CD4-positive, CD25-positive, alpha-beta regulatory T cell (primary cell): ENCODE data around the gene TMEM229A. TPM values are rescaled to one million over a fixed set of nuclear protein-coding genes. Genes with fewer than 3 reads are reported as not detected.

Experiments used
- ATAC-seq, 2 donors: fragments of 150-1000 bp; cut with Tn5 transposase; one replicate each; pipeline ENCODE4 v1.10.0; 2021; ENCODE audit warnings: low read depth in 2 of 2, moderate number of reproducible peaks in 2 of 2, moderate library complexity in 1 of 2
- DNase-seq, 3 donors: peaks; one replicate each; pipeline versions ENCODE4 v3.0.0 to v3.0.0-alpha.2; 2012 to 2022; ENCODE audit warnings: mixed read lengths in 1 of 3
- H3K27ac ChIP-seq: one replicate; pipeline ENCODE4 v1.7.0; 2013; ENCODE audit warnings: mild to moderate bottlenecking, low read length; ENCODE audit not compliant: insufficient read depth, poor library complexity, severe bottlenecking
- H3K27me3 ChIP-seq: one replicate; pipeline ENCODE4 v1.7.0; 2013; ENCODE audit warnings: low read length; ENCODE audit not compliant: control insufficient read depth, insufficient read depth
- H3K36me3 ChIP-seq: one replicate; pipeline ENCODE4 v1.7.0; 2013; ENCODE audit warnings: mild to moderate bottlenecking, low read length, moderate library complexity; ENCODE audit not compliant: control insufficient read depth, insufficient read depth
- H3K4me1 ChIP-seq: 2 replicates; pipeline ENCODE4 v1.7.0; 2013; ENCODE audit warnings: mild to moderate bottlenecking, low read length; ENCODE audit not compliant: insufficient read depth, control insufficient read depth, poor library complexity, severe bottlenecking
- H3K4me3 ChIP-seq: one replicate; pipeline ENCODE4 v1.7.0; 2013; ENCODE audit warnings: low read depth, mild to moderate bottlenecking, low read length, moderate library complexity
- H3K9me3 ChIP-seq, 2 experiments: 1 replicate in 1 of 2; 2 replicates in 1 of 2; pipeline ENCODE4 v1.7.0; 2013; ENCODE audit warnings: low read length in 2 of 2, mild to moderate bottlenecking in 1 of 2, moderate library complexity in 1 of 2; ENCODE audit not compliant: control insufficient read depth in 2 of 2
- H3K27ac Mint-ChIP-seq, 3 donors: one replicate each; pipeline ENCODE4 v1.8.0; 2020 to 2022; ENCODE audit warnings: mild to moderate bottlenecking in 3 of 3, mixed read lengths in 3 of 3, moderate library complexity in 2 of 3
- H3K27me3 Mint-ChIP-seq: one replicate; pipeline ENCODE4 v1.8.0; 2022; ENCODE audit warnings: mild to moderate bottlenecking, mixed read lengths
- H3K36me3 Mint-ChIP-seq: one replicate; pipeline ENCODE4 v1.8.0; 2020; ENCODE audit warnings: mixed read lengths
- H3K4me1 Mint-ChIP-seq, 4 donors: one replicate each; pipeline ENCODE4 v1.8.0; 2020 to 2022; ENCODE audit warnings: mixed read lengths in 4 of 4, mild to moderate bottlenecking in 1 of 4
- H3K4me3 Mint-ChIP-seq, 4 donors: one replicate each; pipeline ENCODE4 v1.8.0; 2020 to 2022; ENCODE audit warnings: mild to moderate bottlenecking in 4 of 4, mixed read lengths in 4 of 4, moderate library complexity in 3 of 4
- H3K9me3 Mint-ChIP-seq, 7 donors: one replicate each; pipeline ENCODE4 v1.8.0; 2020 to 2022; ENCODE audit warnings: mixed read lengths in 7 of 7, mild to moderate bottlenecking in 3 of 7, moderate library complexity in 2 of 7
- polyA plus RNA-seq, 4 donors: library from polyadenylated mRNA; unstranded; fragments of 300-500 nt; fragmentation: Illumina TruSeq; gene quantifications; one replicate each; pipeline ENCODE4 v1.2.3, GENCODE V29; 2021
- total RNA-seq: library from RNA; stranded (reverse); gene quantifications from one replicate; pipeline ENCODE4 v1.2.3, GENCODE V29; 2022

The TMEM229A gene
- total and polyA plus RNA-seq, 5 donors from 2014 or later = not detected

- Mint-ChIP-seq H3K4me3 (no peak overlapping the region), H3K27me3 (no peaks in the 10 kb centered on the region), H3K36me3 (no peaks in the 10 kb centered on the region), H3K4me1 (no peaks in the 10 kb centered on the region), H3K9me3 (peaks cover 0 to 12% (median 2%) of the 10 kb centered on the region in 7 donors), H3K27ac (no peak overlapping the region)
- Histone ChIP-seq H3K9me3 (no peaks in the 10 kb centered on the region), H3K4me3 (no peak overlapping the region), H3K27ac (no peak overlapping the region), H3K36me3 (no peaks in the 10 kb centered on the region), H3K27me3 (no peaks in the 10 kb centered on the region), H3K4me1 (no peaks in the 10 kb centered on the region)
- DNase-seq (no peak), ATAC-seq (no peak)
These were observed 29.3 kb upstream of the TMEM229A start for GRCh38 chr7:124062171-124062570.

DNA sequence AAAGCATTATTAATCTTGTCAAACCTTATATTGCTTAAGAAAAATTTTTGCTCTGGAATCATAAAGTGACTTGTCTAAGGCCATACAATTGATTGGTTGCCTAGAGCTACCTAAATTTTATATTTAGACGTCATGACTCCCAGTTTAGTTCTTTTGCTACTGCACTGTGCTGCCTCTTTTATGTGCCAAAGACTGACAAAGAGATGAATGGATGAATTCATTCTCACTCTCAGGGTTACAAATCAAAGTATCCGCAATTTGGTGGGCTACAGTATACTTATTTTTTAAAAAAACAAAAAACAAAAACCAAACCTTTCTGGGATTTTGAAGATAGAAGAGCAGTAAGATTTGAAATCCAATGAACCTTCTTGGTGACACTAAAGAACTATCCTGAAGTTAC is 27.7 kb upstream of the TMEM229A start:
- Mint-ChIP-seq H3K9me3 (peaks cover 0 to 6% (median 2%) of the 10 kb centered on the region in 7 donors), H3K27me3 (no peaks in the 10 kb centered on the region), H3K4me1 (no peaks in the 10 kb centered on the region), H3K27ac (no peak overlapping the region), H3K36me3 (no peaks in the 10 kb centered on the region), H3K4me3 (no peak overlapping the region)
- DNase-seq (no peak), ATAC-seq (no peak)
- H3K4me3 ChIP-seq = no peak overlapping the region
- no peak overlapping the region for H3K27ac ChIP-seq
- H3K9me3 ChIP-seq = no peaks in the 10 kb centered on the region
- no peaks in the 10 kb centered on the region for H3K36me3 ChIP-seq
- no peaks in the 10 kb centered on the region for H3K4me1 ChIP-seq
- H3K27me3 ChIP-seq = no peaks in the 10 kb centered on the region

- Histone ChIP-seq H3K36me3 (no peaks in the 10 kb centered on the region), H3K4me1 (no peaks in the 10 kb centered on the region), H3K9me3 (no peaks in the 10 kb centered on the region), H3K27ac (no peak overlapping the region), H3K27me3 (no peaks in the 10 kb centered on the region), H3K4me3 (no peak overlapping the region)
- peaks cover 0 to 5% (median 0%) of the 10 kb centered on the region in 7 donors for H3K9me3 Mint-ChIP-seq
- H3K4me1 Mint-ChIP-seq = no peaks in the 10 kb centered on the region
- no peak overlapping the region for H3K4me3 Mint-ChIP-seq
- ATAC-seq = no peak
- H3K27me3 Mint-ChIP-seq = no peaks in the 10 kb centered on the region
- no peak overlapping the region for H3K27ac Mint-ChIP-seq
- no peak for DNase-seq
- H3K36me3 Mint-ChIP-seq = no peaks in the 10 kb centered on the region
These were observed 26.5 kb upstream of the TMEM229A start for GRCh38 chr7:124059375-124059774.

DNA sequence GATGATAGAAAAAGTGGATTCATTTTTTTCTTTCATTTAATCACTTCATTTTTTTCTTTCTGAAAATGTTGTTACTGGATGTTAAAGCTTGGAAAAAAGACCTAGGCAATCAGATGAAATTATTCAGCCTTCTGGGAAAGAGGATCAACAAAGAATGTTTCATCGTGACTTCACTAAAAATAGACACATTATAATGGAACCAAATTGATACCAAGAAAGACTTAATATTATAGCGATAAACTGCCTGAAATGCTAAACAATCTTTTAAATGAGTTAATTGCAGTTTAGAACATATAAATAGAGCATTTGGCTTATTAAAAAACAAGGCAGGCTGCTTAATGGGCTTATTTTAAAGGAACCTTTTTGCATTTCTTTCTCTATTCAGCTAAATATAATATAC is 25.6 kb upstream of the TMEM229A start:
- Mint-ChIP-seq H3K27me3 (no peaks in the 10 kb centered on the region), H3K4me1 (no peaks in the 10 kb centered on the region), H3K36me3 (no peaks in the 10 kb centered on the region), H3K9me3 (peaks cover 0 to 5% (median 0%) of the 10 kb centered on the region in 7 donors), H3K27ac (no peak overlapping the region), H3K4me3 (no peak overlapping the region)
- H3K27me3 ChIP-seq = no peaks in the 10 kb centered on the region
- DNase-seq (no peak), ATAC-seq (no peak)
- H3K36me3 ChIP-seq = no peaks in the 10 kb centered on the region
- H3K27ac ChIP-seq = no peak overlapping the region
- no peaks in the 10 kb centered on the region for H3K4me1 ChIP-seq
- no peak overlapping the region for H3K4me3 ChIP-seq
- H3K9me3 ChIP-seq = no peaks in the 10 kb centered on the region

GRCh38 chr7:124057872-124058271 is 25.0 kb upstream of the TMEM229A start:
- H3K4me1 Mint-ChIP-seq = no peaks in the 10 kb centered on the region
- no peaks in the 10 kb centered on the region for H3K36me3 ChIP-seq
- no peak for DNase-seq
- no peak overlapping the region for H3K27ac ChIP-seq
- H3K9me3 Mint-ChIP-seq = peaks cover 0 to 5% (median 0%) of the 10 kb centered on the region in 7 donors
- no peak overlapping the region for H3K4me3 ChIP-seq
- H3K27me3 Mint-ChIP-seq = no peaks in the 10 kb centered on the region
- no peaks in the 10 kb centered on the region for H3K36me3 Mint-ChIP-seq
- ATAC-seq = no peak
- H3K27ac Mint-ChIP-seq = no peak overlapping the region
- H3K4me1 ChIP-seq = no peaks in the 10 kb centered on the region
- no peaks in the 10 kb centered on the region for H3K9me3 ChIP-seq
- no peaks in the 10 kb centered on the region for H3K27me3 ChIP-seq
- no peak overlapping the region for H3K4me3 Mint-ChIP-seq

DNA sequence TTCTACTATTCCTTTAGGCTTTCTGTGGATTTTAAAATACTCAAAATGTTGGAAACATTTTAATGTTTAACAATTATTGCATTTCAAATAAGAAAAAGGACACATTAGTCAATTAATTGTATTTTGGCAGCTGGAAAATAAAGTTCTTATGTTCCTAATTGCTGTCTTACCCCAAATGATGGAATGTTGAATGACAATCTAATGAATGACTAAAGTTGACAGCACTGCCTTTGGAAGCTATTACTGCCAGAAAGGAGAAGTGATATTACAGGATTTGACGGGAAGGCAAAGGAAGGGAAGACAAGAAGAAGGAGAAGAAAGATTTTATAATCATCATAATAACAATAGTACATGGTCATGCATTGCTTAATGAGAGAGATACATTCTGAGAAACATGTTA is 23.4 kb upstream of the TMEM229A start:
- ATAC-seq (no peak), DNase-seq (no peak)
- no peaks in the 10 kb centered on the region for H3K27me3 Mint-ChIP-seq
- Histone ChIP-seq H3K4me3 (no peak overlapping the region), H3K36me3 (no peaks in the 10 kb centered on the region), H3K4me1 (no peaks in the 10 kb centered on the region), H3K27me3 (no peaks in the 10 kb centered on the region), H3K27ac (no peak overlapping the region), H3K9me3 (no peaks in the 10 kb centered on the region)
- no peaks in the 10 kb centered on the region for H3K4me1 Mint-ChIP-seq
- H3K36me3 Mint-ChIP-seq = no peaks in the 10 kb centered on the region
- H3K4me3 Mint-ChIP-seq = no peak overlapping the region
- H3K27ac Mint-ChIP-seq = no peak overlapping the region
- peaks cover 0 to 5% (median 0%) of the 10 kb centered on the region in 7 donors for H3K9me3 Mint-ChIP-seq

DNA sequence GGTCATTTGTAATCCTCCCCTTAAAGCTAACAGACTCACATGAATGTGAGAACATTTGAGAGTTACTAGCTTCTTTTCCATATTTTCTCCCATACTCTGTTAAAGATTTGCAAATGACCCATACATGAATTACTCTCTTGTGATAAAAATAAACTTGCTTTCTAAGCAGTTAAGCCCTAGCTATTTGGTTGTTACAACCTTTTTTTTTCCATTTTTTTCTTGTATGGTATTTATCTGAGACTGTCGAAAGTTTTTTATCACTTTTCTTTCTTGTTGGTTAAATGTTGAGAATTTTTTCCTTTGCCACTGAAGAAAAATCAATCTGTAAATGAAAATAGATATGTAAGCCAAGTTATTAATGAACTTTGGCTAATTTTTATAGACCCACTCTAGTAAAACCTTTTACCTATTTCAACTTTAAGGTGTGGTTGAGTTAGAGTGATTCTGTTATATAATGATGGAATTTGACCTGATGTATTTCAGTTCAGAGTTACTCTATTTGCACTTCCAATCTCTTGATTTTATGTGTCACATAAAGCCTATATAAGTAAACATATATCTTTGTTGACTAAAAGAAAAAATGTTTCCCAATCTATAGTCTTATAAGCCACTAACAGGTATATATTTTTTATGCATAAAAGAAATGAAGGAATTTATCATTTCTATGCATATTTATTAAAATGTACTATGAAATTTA is 19.0 kb upstream of the TMEM229A start:
- H3K9me3 ChIP-seq = no peaks in the 10 kb centered on the region
- H3K27ac ChIP-seq = no peak overlapping the region
- no peaks in the 10 kb centered on the region for H3K4me1 ChIP-seq
- H3K4me3 ChIP-seq = no peak overlapping the region
- H3K9me3 Mint-ChIP-seq = peaks cover 0 to 5% (median 0%) of the 10 kb centered on the region in 7 donors
- no peak overlapping the region for H3K27ac Mint-ChIP-seq
- H3K4me1 Mint-ChIP-seq = no peaks in the 10 kb centered on the region
- H3K27me3 ChIP-seq = no peaks in the 10 kb centered on the region
- no peaks in the 10 kb centered on the region for H3K36me3 ChIP-seq
- DNase-seq = no peak
- H3K4me3 Mint-ChIP-seq = no peak overlapping the region
- ATAC-seq = no peak
- no peaks in the 10 kb centered on the region for H3K27me3 Mint-ChIP-seq
- H3K36me3 Mint-ChIP-seq = no peaks in the 10 kb centered on the region

- no peak overlapping the region for H3K27ac ChIP-seq
- H3K27me3 Mint-ChIP-seq = no peaks in the 10 kb centered on the region
- H3K4me3 ChIP-seq = no peak overlapping the region
- no peaks in the 10 kb centered on the region for H3K36me3 ChIP-seq
- H3K4me3 Mint-ChIP-seq = no peak overlapping the region
- DNase-seq (no peak), ATAC-seq (no peak)
- H3K4me1 Mint-ChIP-seq = no peaks in the 10 kb centered on the region
- peaks cover 0 to 2% (median 0%) of the 10 kb centered on the region in 7 donors for H3K9me3 Mint-ChIP-seq
- no peaks in the 10 kb centered on the region for H3K4me1 ChIP-seq
- H3K36me3 Mint-ChIP-seq = no peaks in the 10 kb centered on the region
- H3K27ac Mint-ChIP-seq = no peak overlapping the region
- H3K9me3 ChIP-seq = no peaks in the 10 kb centered on the region
- H3K27me3 ChIP-seq = no peaks in the 10 kb centered on the region
These were observed 10.0 kb upstream of the TMEM229A start for GRCh38 chr7:124042826-124043225.
